PC-3 (cell line): ENCODE data around the gene CDH4. TPM values are rescaled to one million over a fixed set of nuclear protein-coding genes. Genes with fewer than 3 reads are reported as not detected.

Source experiments
- ATAC-seq: fragments of 200-7000 bp; cut with Tn5 transposase; 2 replicates; pipeline ENCODE4 v1.9.1; 2020; ENCODE audit warnings: mild to moderate bottlenecking, moderate library complexity
- BruUV-seq: library from RNA; stranded (reverse); fragments of 400-500 nt; replicated peaks from 2 replicates; lab custom pipeline; 2021; lab: Mats Ljungman, UMichigan
- CTCF ChIA-PET: fragments of 300-600 bp; sonication (Branson Sonifier 250); formaldehyde crosslinking; loops from one replicate; lab custom pipeline; 2022; ENCODE audit warnings: antibody characterized with exemption; lab: Charles Lee
- POLR2A ChIA-PET: fragments of 300-600 bp; sonication (Branson Sonifier 250); formaldehyde crosslinking; loops from one replicate; lab custom pipeline; 2022; ENCODE audit warnings: antibody characterized with exemption; ENCODE audit not compliant: unreplicated experiment; lab: Charles Lee
- DNase-seq: peaks from one replicate; pipeline ENCODE4 v3.0.0-alpha.2; 2015
- H2AFZ ChIP-seq: fragments of 300-600 bp; sonication (generic); 2 replicates; pipeline ENCODE4 v1.6.0; 2016; ENCODE audit warnings: antibody characterized with exemption, low read length
- H3F3A ChIP-seq: fragments of 300-600 bp; sonication (generic); one replicate; pipeline ENCODE4 v1.6.0; 2017; ENCODE audit warnings: antibody characterized with exemption, low read length, control low read depth, mild to moderate bottlenecking; ENCODE audit not compliant: unreplicated experiment
- H3K27ac ChIP-seq: fragments of 300-600 bp; sonication (generic); 2 replicates; pipeline ENCODE4 v1.5.1; 2016; ENCODE audit warnings: mild to moderate bottlenecking, low read length
- H3K27me3 ChIP-seq: fragments of 300-600 bp; sonication (generic); 2 replicates; pipeline ENCODE4 v1.6.1; 2016; ENCODE audit warnings: low read length, mixed read lengths
- H3K36me3 ChIP-seq: fragments of 300-600 bp; sonication (generic); 2 replicates; pipeline ENCODE4 v1.6.1; 2016; ENCODE audit warnings: low read depth, mixed run types, low read length, mixed read lengths
- H3K4me1 ChIP-seq: fragments of 300-600 bp; sonication (generic); 2 replicates; pipeline ENCODE4 v1.5.1; 2016; ENCODE audit warnings: low read length; ENCODE audit not compliant: insufficient read depth
- H3K4me2 ChIP-seq: fragments of 300-600 bp; sonication (generic); 2 replicates; pipeline ENCODE4 v1.6.0; 2016; ENCODE audit warnings: low read length
- H3K4me3 ChIP-seq: fragments of 300-600 bp; sonication (generic); 2 replicates; pipeline ENCODE4 v1.5.1; 2016; ENCODE audit warnings: mild to moderate bottlenecking, low read length, mixed read lengths
- H3K79me2 ChIP-seq: fragments of 300-600 bp; sonication (generic); 2 replicates; pipeline ENCODE4 v1.6.1; 2017; ENCODE audit warnings: low read length, mixed read lengths
- H3K9ac ChIP-seq: fragments of 300-600 bp; sonication (generic); 2 replicates; pipeline ENCODE4 v1.6.0; 2016; ENCODE audit warnings: mild to moderate bottlenecking, low read length
- H3K9me2 ChIP-seq: fragments of 300-600 bp; sonication (generic); replicated peaks from 2 replicates; pipeline ENCODE4 v1.6.1; 2016; ENCODE audit warnings: mixed run types, low read length, mixed read lengths
- H3K9me3 ChIP-seq: fragments of 300-600 bp; sonication (generic); 2 replicates; pipeline ENCODE4 v1.6.1; 2016; ENCODE audit warnings: low read length, mixed read lengths
- H4K20me1 ChIP-seq: fragments of 300-600 bp; sonication (generic); 2 replicates; pipeline ENCODE4 v1.6.1; 2016; ENCODE audit warnings: low read length, mixed read lengths
- EZH2 ChIP-seq: fragments of 300-600 bp; sonication (generic); IDR thresholded peaks from one replicate; pipeline ENCODE4 v1.6.1; 2017; ENCODE audit warnings: antibody characterized with exemption, mild to moderate bottlenecking, low read length; ENCODE audit not compliant: unreplicated experiment
- EZH2phosphoT487 ChIP-seq: fragments of 300-600 bp; sonication (generic); IDR thresholded peaks from 2 replicates; pipeline ENCODE4 v1.6.1; 2018; ENCODE audit warnings: mild to moderate bottlenecking, antibody characterized with exemption, low read length, borderline replicate concordance
- intact Hi-C: fragments of 100-400 bp; cut with micrococcal nuclease; formaldehyde crosslinking; loops from 2 replicates; pipeline ENCODE4 v1.9.0; 2023
- total RNA-seq: library from RNA; depleted of rRNA; stranded (reverse); fragments of >200 nt; gene quantifications from 2 replicates; pipeline ENCODE4 v1.2.3, GENCODE V29; 2014
- TF ChIP-seq, protein P1 (sequence below): fragments of 300-600 bp; sonication (generic); conservative IDR thresholded peaks from 2 replicates; pipeline ENCODE4 v1.5.1; 2017; ENCODE audit warnings: antibody characterized with exemption, low read depth, mild to moderate bottlenecking, low read length

The CDH4 gene
- total RNA-seq, 1 experiment from 2014 or later, result not detected

DNA sequence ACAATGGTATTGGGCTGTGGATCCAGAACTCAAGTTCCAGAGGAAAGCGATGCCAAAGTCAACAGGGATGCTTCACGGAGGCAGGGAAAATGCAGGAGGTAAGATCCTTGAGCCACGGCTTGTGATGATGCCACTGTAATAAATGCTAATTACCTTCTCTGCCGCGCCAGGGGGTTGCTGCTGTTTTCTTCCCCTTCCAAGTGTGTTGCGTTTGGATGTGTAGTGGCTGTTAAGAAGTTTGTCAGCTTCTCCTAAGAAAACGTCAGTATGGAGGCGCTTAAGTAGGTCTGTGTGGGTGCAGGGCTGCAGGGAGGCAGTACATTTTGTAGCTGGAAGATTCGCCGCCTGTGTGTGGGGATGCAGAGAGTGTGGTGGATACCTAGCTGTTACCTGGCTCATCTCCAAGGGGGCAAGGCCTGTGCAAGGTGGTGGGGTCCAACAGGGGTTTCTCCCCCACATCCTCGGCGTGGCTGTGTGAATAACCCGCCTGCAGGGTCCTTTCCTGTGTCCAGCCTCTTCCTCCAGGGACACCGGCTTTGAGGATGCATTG lies 318.7 kb downstream of the CDH4 start:
- intact Hi-C loops, result no loop called here
- no peak for ATAC-seq
- no peak for TF ChIP-seq EZH2phosphoT487
- TF ChIP-seq, protein P1, sequence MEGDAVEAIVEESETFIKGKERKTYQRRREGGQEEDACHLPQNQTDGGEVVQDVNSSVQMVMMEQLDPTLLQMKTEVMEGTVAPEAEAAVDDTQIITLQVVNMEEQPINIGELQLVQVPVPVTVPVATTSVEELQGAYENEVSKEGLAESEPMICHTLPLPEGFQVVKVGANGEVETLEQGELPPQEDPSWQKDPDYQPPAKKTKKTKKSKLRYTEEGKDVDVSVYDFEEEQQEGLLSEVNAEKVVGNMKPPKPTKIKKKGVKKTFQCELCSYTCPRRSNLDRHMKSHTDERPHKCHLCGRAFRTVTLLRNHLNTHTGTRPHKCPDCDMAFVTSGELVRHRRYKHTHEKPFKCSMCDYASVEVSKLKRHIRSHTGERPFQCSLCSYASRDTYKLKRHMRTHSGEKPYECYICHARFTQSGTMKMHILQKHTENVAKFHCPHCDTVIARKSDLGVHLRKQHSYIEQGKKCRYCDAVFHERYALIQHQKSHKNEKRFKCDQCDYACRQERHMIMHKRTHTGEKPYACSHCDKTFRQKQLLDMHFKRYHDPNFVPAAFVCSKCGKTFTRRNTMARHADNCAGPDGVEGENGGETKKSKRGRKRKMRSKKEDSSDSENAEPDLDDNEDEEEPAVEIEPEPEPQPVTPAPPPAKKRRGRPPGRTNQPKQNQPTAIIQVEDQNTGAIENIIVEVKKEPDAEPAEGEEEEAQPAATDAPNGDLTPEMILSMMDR, result no peak
- TF ChIP-seq EZH2, result no peak
- BruUV-seq, result no TSS peak
- no peaks in the 10 kb centered on the region for H3K79me2 ChIP-seq
- H3K4me2 ChIP-seq, result no peak overlapping the region
- peaks cover 24% of the 10 kb centered on the region for H3K27me3 ChIP-seq
- H3K4me1 ChIP-seq, result no peaks in the 10 kb centered on the region
- H3K4me3 ChIP-seq, result no peak overlapping the region
- POLR2A ChIA-PET, result no interaction called here
- H3K9ac ChIP-seq, result no peak overlapping the region
- no peak overlapping the region for H3K27ac ChIP-seq
- CTCF ChIA-PET, result no interaction called here
- no peaks in the 10 kb centered on the region for H4K20me1 ChIP-seq
- H3K9me2 ChIP-seq, result no peaks in the 10 kb centered on the region
- H3K36me3 ChIP-seq, result no peaks in the 10 kb centered on the region
- H3F3A ChIP-seq, result no peaks in the 10 kb centered on the region
- no peaks in the 10 kb centered on the region for H3K9me3 ChIP-seq
- H2AFZ ChIP-seq, result no peak overlapping the region
- DNase-seq, result no peak

DNA sequence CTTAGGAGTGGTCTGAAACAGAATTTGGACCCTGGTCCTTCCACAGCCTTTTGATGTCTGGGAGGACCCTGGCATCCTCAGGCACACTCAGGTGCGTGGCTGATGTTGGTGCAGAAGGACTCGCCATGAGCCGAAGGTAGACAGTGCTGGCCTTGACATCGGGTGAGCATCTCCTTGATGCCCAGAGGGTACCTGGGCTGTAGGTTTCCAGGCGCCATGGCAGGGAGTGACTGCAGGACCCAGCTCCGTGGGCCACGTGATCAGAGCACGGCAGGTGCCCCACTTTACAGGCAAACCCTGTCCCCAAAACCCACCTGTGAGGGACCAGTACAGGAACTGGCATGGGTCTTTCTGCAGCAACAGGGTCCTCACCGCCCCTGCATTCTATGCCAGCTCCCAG lies 319.2 kb downstream of the CDH4 start:
- Histone ChIP-seq H3K36me3 (no peaks in the 10 kb centered on the region), H3F3A (no peaks in the 10 kb centered on the region), H3K27ac (no peak overlapping the region), H3K27me3 (peaks cover 24% of the 10 kb centered on the region), H2AFZ (no peak overlapping the region), H3K4me1 (no peaks in the 10 kb centered on the region), H3K4me2 (no peak overlapping the region), H4K20me1 (no peaks in the 10 kb centered on the region), H3K9me3 (no peaks in the 10 kb centered on the region), H3K79me2 (no peaks in the 10 kb centered on the region), H3K9ac (no peak overlapping the region), H3K9me2 (no peaks in the 10 kb centered on the region), H3K4me3 (no peak overlapping the region)
- POLR2A ChIA-PET, result no interaction called here
- intact Hi-C loops, result no loop called here
- CTCF ChIA-PET, result no interaction called here
- no peak for ATAC-seq
- DNase-seq, result no peak
- TF ChIP-seq, protein P1, result no peak
- TF ChIP-seq EZH2 (no peak), EZH2phosphoT487 (no peak)
- BruUV-seq, result no TSS peak

DNA sequence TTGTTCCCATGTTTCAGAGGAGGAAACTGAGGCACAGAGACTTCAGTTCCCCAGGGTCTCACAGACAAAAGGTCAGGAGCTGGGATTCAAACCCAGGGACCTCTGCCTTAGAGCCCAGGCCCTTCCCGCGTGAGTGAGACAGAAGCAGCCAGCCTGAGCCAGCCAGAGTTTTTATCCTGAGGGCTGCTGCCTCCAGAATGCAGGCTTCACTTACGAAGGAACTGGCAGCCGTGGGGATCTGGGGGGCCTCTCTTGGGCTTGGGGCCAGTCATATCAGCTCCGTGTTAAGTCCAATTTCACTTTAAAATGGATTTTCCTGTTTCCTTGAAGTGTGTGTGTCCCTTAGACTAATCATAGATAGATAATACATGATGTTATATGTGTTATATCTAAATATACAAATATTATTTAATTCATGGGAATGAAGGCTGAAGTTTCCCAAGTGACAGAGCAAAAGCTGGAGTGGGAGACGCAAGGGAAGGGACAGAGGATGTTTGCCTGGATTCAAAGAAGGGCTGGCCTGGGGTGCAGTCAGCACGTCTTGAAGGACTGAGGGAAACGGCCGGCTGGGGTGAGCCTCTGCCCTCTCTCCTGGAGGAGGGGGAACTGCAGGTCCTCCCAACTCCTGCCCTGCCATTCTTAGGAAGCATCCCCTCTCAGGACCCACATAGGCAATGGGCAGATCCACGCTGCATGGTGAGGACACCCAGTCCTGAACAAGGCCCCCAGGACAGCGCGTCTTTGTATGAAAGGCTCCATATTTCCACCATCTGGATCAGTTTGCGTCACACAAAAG lies 320.1 kb downstream of the CDH4 start:
- ATAC-seq (no peak), DNase-seq (no peak)
- Histone ChIP-seq H3K27ac (no peak overlapping the region), H3K27me3 (peaks cover 21% of the 10 kb centered on the region), H2AFZ (no peak overlapping the region), H3K4me3 (no peak overlapping the region), H3F3A (no peaks in the 10 kb centered on the region), H3K4me2 (no peak overlapping the region), H3K9me2 (no peaks in the 10 kb centered on the region), H3K9me3 (no peaks in the 10 kb centered on the region), H3K36me3 (no peaks in the 10 kb centered on the region), H3K9ac (no peak overlapping the region), H4K20me1 (no peaks in the 10 kb centered on the region), H3K79me2 (no peaks in the 10 kb centered on the region), H3K4me1 (no peaks in the 10 kb centered on the region)
- no TSS peak for BruUV-seq
- TF ChIP-seq, protein P1, result no peak
- no peak for TF ChIP-seq EZH2
- no peak for TF ChIP-seq EZH2phosphoT487
- ChIA-PET CTCF (no interaction called here), POLR2A (no interaction called here)
- intact Hi-C loops, result no loop called here
